NCI-H1436 treated with DMSO at 0.1 percent for 48 hours (cell line): Measurements from ENCODE around the gene PHAF1.

ENCODE experiments used
- DNase-seq: peaks from one replicate; lab custom pipeline; 2025; lab: John Stamatoyannopoulos, UW

PHAF1 gene

GRCh38 chr16:67180166-67180565 lies 70.4 kb downstream of the PHAF1 start:
- DNase-seq, result no peak

GRCh38 chr16:67181346-67181745 lies 71.6 kb downstream of the PHAF1 start:
- no peak for DNase-seq

GRCh38 chr16:67182288-67182687 lies 72.5 kb downstream of the PHAF1 start:
- no peak for DNase-seq

- no peak for DNase-seq
Observed at GRCh38 chr16:67183284-67183626, 73.5 kb downstream of the PHAF1 start.

- peak; percentile 96 for DNase-seq
Observed at GRCh38 chr16:67183627-67184452, 74.1 kb downstream of the PHAF1 start, which contains the start of gene MATCAP1. MATCAP1 (minus strand) TSS chr16:67183963; CDS start chr16:67180610, 3,353 bp downstream.

- no peak for DNase-seq
Observed at GRCh38 chr16:67184453-67184994, 74.8 kb downstream of the PHAF1 start.

GRCh38 chr16:67184995-67185650 lies 75.4 kb downstream of the PHAF1 start:
- no peak for DNase-seq

GRCh38 chr16:67185651-67186134 lies 76.0 kb downstream of the PHAF1 start:
- DNase-seq, result no peak

- no peak for DNase-seq
Observed at GRCh38 chr16:67186550-67186950, 76.8 kb downstream of the PHAF1 start.

GRCh38 chr16:67187175-67187890 lies 77.6 kb downstream of the PHAF1 start:
- no peak for DNase-seq

- no peak for DNase-seq
Observed at GRCh38 chr16:67188323-67188722, 78.6 kb downstream of the PHAF1 start.

- DNase-seq, result no peak
Observed at GRCh38 chr16:67188798-67189197, 79.1 kb downstream of the PHAF1 start.

- no peak for DNase-seq
Observed at GRCh38 chr16:67190041-67190440, 80.3 kb downstream of the PHAF1 start, which contains the start of gene EXOC3L1. EXOC3L1 (minus strand) TSS chr16:67190136; CDS start chr16:67189676, 460 bp downstream.

GRCh38 chr16:67190448-67191399 lies 81.0 kb downstream of the PHAF1 start:
- no peak for DNase-seq

- DNase-seq, result no peak
Observed at GRCh38 chr16:67191411-67191994, 81.8 kb downstream of the PHAF1 start.

GRCh38 chr16:67191995-67192681 lies 82.4 kb downstream of the PHAF1 start, which contains the start of gene E2F4:
E2F4 (plus strand) TSS chr16:67192155; CDS start chr16:67192228, 73 bp downstream.
- peak; percentile 37 for DNase-seq

GRCh38 chr16:67192781-67193361 lies 83.1 kb downstream of the PHAF1 start:
- DNase-seq, result no peak

- no peak for DNase-seq
Observed at GRCh38 chr16:67193536-67193935, 83.8 kb downstream of the PHAF1 start.

- DNase-seq, result no peak
Observed at GRCh38 chr16:67194260-67194659, 84.5 kb downstream of the PHAF1 start.

GRCh38 chr16:67195676-67196075 lies 85.9 kb downstream of the PHAF1 start:
- DNase-seq, result no peak
